Measurements from ENCODE around the gene OAF. TPM values are rescaled to one million over a fixed set of nuclear protein-coding genes. Genes with fewer than 3 reads are reported as not detected.

The OAF gene
- total and polyA plus RNA-seq, 2 of the 8 experiments (the other 6 are each of a cell fraction or from before 2014, with no cell fraction given): 1.3 to 1.5 TPM

GRCh38 chr11:120194166-120194565, 16.7 kb upstream of the OAF start:
- no peaks in the 10 kb centered on the region for H3K23me2 ChIP-seq (ENCODE audit: low read depth, low read length)
- TF ChIP-seq ZNF274 (IDR thresholded peaks at IDR 0.05; ENCODE audit: borderline replicate concordance, extremely low read depth, low read length): no peak
- TF ChIP-seq EZH2 (IDR thresholded peaks at IDR 0.05; ENCODE audit: low read depth, low read length, severe bottlenecking): no peak
- peaks cover 1 to 30% (median 26%) of the 10 kb centered on the region in 4 experiments for H3K27me3 ChIP-seq (replicated peaks in 1 of 4; ENCODE audit: control insufficient read depth in 3 of 4, extremely low read depth in 1 of 4, insufficient read depth in 3 of 4, low read length in 3 of 4)
- H2AFZ ChIP-seq (ENCODE audit: low read length): no peak overlapping the region
- H2BK5ac ChIP-seq (ENCODE audit: low read depth, low read length): no peak overlapping the region
- DNase-seq (ENCODE audit: low read depth in 1 of 2, low spot score in 2 of 2) (no peak), FAIRE-seq (no peak)
- WGBS, 2 experiments (ENCODE audit: extremely low coverage in 1 of 2, insufficient coverage in 1 of 2, insufficient read length in 1 of 2, insufficient replicate concordance in 2 of 2, low coverage in 1 of 2, low lambda C conversion rate in 2 of 2, missing lambda C conversion rate in 1 of 2): 88% methylated on average over 4 of the region's 4 CpGs; no CpG with 5 or more reads in 1 of the 2 experiments
- 0 out of 2 replicates have a peak overlapping the region, but pooled peaks have one; percentile 3 for H2BK15ac ChIP-seq (ENCODE audit: low read length)
- H3K9me3 ChIP-seq (ENCODE audit: insufficient read depth in 2 of 2, low read depth in 1 of 2, low read length in 1 of 2): no peaks in the 10 kb centered on the region; a peak in 1 of 4 replicates
- H3K27ac ChIP-seq (ENCODE audit: low read depth, low read length): no peak overlapping the region
- no peak overlapping the region for H3K4ac ChIP-seq (replicated peaks; ENCODE audit: insufficient read length, low read depth, low read length)
- no peak overlapping the region for H4K5ac ChIP-seq (ENCODE audit: insufficient read length, low read depth, low read length)
- H3K79me1 ChIP-seq (ENCODE audit: low read depth, low read length): no peaks in the 10 kb centered on the region
- H3K4me2 ChIP-seq (ENCODE audit: insufficient read depth in 1 of 2, low read depth in 2 of 2, low read length in 2 of 2): no peak overlapping the region
- H2BK120ac ChIP-seq (replicated peaks; ENCODE audit: low read depth, low read length): no peak overlapping the region
- H3K18ac ChIP-seq (ENCODE audit: extremely low read depth, low read length): no peak overlapping the region
- no peak overlapping the region for H2AK5ac ChIP-seq (ENCODE audit: low read depth, low read length)
- ChIA-PET POLR2A (ENCODE audit: partially characterized antibody) (interaction anchor here (1.0 to 1.8 kb wide), 2 partner anchors 24 to 42 kb away, joined by 3 to 6 read pairs; no protein-coding TSS in a partner anchor), CTCF (ENCODE audit: partially characterized antibody) (interaction anchor here (0.7 to 17.5 kb wide), 8 partner anchors 11 to 109 kb away, joined by 3 to 237 read pairs (median 4); no protein-coding TSS in a partner anchor)
- H2BK20ac ChIP-seq (ENCODE audit: low read length): no peak overlapping the region
- no peak overlapping the region for H3K14ac ChIP-seq (ENCODE audit: insufficient read length)
- peaks cover 4 to 19% (median 14%) of the 10 kb centered on the region in 4 experiments for H3K4me1 ChIP-seq (replicated peaks in 1 of 4; ENCODE audit: control insufficient read depth in 3 of 4, insufficient read depth in 4 of 4, low read length in 3 of 4)
- no peak overlapping the region for H3K56ac ChIP-seq (replicated peaks; ENCODE audit: insufficient read length, low read depth, low read length)
- H3K36me3 ChIP-seq (ENCODE audit: control insufficient read depth in 2 of 4, insufficient read depth in 4 of 4, low read length in 3 of 4): no peaks in the 10 kb centered on the region
- no peak overlapping the region for H3K23ac ChIP-seq (ENCODE audit: insufficient read length)
- no peak overlapping the region for H4K91ac ChIP-seq (replicated peaks; ENCODE audit: insufficient read length, low read length)
- no peak overlapping the region for H3K9ac ChIP-seq (replicated peaks in 1 of 4; ENCODE audit: extremely low read depth in 1 of 4, low read depth in 3 of 4, low read length in 3 of 4)
- no peaks in the 10 kb centered on the region for H4K20me1 ChIP-seq (replicated peaks in 1 of 2; ENCODE audit: control insufficient read depth in 1 of 2, insufficient read depth in 2 of 2, low read length in 2 of 2)
- H4K8ac ChIP-seq (ENCODE audit: extremely low read depth, insufficient read depth, low read length): no peak overlapping the region
- H3K79me2 ChIP-seq (ENCODE audit: control insufficient read depth in 1 of 2, insufficient read depth in 2 of 2, low read length in 2 of 2): no peaks in the 10 kb centered on the region
- no peak overlapping the region for H2BK12ac ChIP-seq (ENCODE audit: low read depth, low read length)
- no peak overlapping the region for H3K4me3 ChIP-seq (ENCODE audit: extremely low read depth in 1 of 4, insufficient read depth in 2 of 4, low read depth in 3 of 4, low read length in 4 of 4)

Measured in H1 (cell line).